HG03103 (cell line): ENCODE data around the gene UVRAG.
"Not testable (repeated sequence)": the region's sequence is repeated elsewhere in the genome, so short reads cannot be mapped to it uniquely, and the experiment has no call there.

ENCODE experiments used
- ATAC-seq: cut with Tn5 transposase; IDR thresholded peaks from one replicate; pipeline ENCODE4 v1.9.1; 2021; ENCODE audit warnings: low read depth; ENCODE audit not compliant: unreplicated experiment

The UVRAG gene

DNA sequence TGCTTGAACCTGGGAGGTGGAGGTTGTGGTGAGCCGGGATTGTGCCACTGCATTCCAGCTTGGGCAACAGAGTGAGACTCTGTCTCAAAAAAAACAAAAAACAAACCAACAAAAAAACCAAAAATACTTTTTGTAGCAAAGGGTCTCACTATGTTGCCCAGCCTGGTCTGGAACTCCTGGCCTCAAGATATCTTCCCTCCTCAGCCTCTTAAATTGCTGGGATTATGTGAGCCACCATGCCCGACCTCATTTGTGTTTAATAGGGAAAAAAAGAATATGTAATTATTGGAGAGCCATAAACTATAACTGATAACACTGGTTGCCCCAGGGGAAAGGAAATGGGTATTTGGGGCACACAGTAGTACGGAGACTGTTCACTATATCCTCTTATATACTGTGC is 19.7 kb downstream of the UVRAG start:
- no peak for ATAC-seq

DNA sequence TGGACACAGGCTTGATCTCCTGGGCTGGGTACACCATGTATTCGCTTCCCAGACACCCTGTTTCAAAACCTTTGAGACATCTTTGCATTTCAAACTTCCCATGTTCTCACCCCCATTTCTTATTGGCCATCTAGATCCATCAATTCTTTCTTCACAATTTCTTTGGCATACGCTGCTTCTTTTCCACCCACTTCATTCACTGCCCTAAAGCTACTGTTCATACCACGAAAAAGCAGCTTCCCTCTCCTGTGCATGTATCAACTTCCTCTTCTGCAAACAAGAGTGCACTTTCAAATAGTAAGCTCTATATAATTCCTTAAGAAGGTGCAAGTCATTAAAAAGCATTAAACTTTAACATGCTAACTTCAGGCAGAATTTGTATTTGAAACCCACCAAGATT is 21.4 kb downstream of the UVRAG start:
- no peak for ATAC-seq

DNA sequence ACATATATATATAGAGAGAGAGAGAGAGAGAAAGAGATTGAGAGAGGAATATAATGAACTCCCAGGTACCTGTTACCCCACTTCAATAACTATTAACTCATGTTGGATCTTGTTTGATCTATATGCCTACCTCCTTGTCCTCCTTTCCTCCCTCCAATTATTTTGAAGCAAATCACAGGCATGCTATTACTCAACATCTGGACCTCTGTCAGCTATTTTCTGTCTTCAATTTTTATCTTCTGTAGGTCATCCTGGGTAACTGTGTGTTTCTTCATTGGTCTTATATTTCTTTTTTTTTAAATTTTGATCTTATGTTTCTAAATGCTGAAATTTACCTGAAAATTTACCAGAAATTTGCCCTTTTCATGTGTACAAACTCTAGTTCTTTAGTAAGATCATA is 24.8 kb downstream of the UVRAG start:
- ATAC-seq: no peak

DNA sequence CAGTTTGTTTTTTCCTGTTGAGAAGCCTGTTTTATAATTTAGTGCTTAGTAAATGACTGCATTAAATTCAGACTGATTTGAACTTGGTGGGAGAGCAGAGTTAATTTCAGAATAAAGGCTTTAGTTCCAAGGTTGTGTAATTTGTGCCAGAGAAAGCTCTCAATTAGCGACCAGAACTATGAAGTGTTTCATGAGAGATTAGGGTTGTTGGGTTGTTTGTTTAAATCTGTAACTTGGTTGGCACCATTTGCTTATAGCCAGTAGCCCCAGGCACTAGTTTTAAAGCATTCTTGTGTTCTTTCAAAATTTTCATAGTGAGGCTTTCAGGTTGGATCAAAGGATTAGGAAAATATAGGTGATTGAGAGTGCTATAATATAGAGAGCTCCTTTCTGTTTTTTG is 25.5 kb downstream of the UVRAG start:
- no peak for ATAC-seq

DNA sequence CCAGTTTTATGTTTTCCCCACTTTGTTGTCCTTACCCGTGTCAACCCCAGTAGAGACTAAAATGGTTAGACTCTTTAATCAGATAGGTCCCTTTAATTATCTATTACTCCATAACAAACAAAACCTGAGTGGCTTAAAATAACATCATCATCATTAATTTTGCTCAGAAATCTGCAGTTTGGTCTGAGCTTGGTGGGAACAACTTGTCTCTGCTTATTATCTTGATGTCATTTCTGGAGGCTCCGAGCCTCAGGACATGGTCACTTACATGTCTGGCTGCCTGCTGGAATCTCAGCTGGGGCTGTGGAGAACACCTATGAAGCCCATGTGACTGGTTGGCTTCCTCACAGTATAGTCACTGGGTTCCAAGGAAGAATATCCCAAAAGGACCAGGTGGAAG is 26.7 kb downstream of the UVRAG start:
- ATAC-seq: no peak

DNA sequence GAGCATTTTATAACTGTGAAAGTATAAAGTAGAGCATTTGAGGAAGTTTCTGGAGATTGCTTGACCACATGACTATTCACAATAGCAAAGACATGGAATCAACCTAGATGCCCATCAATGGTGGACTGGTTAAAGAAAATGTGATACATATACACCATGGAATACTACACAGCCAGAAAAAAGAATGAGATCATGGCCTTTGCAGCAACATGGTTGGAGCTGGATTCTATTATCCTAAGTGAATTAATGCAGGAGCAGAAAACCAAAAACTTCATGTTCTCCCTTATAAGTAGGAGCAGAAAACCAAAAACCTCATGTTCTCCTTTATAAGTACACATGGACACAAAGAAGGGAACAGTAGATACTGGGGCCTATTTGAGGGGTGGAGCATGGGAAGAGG is 30.3 kb downstream of the UVRAG start:
- no peak for ATAC-seq

DNA sequence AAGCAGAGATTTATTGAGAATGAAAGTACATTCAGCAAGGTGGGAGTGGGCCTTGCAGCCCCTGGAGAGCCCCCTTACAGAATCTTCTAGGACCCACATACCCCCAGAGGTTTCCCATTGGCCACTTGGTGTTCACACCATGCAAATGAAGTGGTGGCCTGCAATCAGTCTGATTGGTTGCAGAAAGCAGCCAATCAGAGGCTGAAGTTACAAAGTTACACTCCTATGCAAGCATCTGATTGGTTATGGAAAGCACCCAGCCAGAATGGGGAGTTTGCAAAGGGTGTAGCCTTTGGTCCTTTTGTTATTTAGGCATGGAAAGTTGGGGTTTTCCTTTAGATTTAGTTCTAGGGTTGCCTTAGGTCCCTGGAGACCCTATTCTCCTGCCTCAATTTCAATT is 34.9 kb downstream of the UVRAG start:
- ATAC-seq: no peak

DNA sequence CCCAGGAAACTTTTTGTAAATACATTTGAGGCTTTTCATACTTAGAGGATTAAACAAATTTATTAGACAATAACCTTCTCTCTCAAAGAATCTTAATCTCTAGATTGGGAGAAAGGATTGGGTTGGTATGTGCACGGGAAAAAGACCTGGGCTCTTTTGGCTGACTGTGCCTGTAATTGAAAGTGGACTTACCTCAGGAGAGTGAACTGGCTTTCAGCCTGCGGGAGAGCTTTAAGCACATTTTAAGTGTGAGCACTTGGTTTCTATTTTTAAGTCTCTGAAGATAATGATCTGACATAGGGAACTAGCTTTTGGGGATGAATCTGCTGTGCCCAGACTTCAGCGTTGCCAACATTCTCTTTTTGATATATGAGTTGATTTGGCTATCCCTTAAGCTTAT is 35.8 kb downstream of the UVRAG start:
- ATAC-seq: no peak

DNA sequence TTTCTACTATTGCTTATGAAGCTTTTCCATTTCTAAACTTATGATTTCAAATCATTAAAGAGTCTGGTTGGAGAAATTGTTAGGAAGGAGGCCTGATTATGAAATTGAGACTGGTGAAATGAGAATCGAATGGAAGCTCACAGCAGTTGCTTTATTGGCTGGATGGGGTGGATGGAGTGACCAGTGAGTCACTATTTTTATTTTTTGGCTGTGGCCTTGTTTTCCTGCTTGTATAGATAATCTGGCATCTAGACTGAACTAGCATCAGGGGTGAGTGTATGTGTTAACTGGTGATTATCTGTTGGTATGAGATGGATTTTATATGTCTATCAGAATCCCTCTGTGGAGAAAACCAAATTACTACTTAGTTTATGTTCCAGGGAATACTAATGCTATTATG is 36.2 kb downstream of the UVRAG start:
- no peak for ATAC-seq

DNA sequence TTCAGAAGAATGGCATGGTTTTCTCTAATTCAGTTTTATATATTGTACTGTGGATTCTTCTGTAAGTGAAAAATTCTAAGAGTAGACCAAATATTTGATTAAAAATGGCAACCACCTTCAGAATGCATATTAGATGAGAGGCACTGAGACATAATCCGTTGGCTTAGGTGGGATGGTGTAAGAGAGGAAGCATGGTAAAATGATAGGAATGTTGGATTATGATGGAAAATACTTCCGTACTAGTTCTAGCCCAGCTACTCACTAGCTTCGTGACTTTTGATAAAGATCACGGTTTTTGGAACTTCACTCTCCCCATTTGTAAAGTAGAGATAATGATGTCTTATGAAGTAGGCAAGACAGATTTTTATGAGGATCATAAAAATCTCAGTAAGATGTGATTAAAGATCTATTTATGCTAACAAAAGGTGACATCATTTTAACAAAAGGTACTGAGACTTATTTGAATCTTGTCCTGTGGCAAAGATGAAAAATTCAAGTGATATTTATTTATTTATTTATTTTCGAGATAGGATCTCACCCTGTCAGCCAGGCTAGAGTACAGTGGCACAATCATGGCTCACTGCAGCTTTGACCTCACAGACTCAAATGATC is 37.5 kb downstream of the UVRAG start:
- no peak for ATAC-seq

DNA sequence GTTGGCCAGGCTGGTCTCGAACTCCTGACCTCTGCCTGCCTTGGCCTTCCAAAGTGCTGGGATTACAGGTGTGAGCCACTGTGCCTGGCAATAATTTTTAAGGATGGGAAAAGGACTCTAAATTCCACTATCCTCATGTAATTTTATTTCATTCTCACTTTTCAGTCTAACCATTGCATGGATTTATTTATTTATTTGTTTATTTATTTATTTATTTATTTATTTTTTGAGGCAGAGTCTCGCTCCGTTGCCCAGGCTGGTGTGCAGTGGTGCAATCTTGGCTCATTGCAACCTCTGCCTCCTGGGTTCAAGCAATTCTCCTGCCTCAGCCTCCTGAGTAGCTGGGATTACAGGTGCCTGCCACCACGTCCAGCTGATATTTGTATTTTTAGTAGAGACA is 38.6 kb downstream of the UVRAG start:
- not testable (repeated sequence) for ATAC-seq

DNA sequence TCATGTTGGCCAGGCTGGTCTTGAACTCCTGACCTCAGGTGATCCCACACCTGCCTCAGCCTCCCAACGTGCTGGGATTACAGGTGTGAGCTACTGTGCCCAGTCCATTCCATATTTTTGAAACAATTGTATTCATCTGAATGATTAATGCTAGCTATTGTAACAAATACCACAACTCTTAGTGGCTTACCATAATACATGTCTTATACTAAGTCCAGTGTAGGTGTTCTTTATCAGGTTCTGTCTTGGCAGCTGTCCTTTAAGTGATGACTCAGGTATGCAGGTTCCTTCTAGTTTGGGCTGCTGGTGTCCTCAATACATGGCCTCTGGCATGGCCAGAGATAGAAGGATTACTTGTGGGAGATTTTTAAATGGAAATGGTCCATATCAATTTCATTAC is 39.0 kb downstream of the UVRAG start:
- no peak for ATAC-seq

DNA sequence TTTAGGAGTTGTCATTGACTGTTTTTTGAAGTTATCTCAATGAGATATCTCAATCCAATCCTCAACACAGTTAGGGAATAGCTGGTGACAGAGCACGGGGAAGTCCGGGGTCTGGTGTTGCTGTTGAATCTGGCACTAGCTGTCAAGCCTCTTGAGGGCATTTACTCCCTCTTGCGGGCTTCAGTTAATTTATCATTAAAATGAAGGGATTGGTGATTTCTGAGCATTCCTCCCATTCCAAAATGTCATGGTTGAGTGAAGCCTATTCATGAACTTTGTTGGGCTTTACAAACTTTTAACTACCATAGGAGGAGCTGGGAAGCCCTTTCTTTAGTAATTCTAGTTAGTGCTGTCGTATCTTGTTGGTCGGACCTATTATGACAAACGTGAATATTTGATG is 40.2 kb downstream of the UVRAG start:
- ATAC-seq: no peak

DNA sequence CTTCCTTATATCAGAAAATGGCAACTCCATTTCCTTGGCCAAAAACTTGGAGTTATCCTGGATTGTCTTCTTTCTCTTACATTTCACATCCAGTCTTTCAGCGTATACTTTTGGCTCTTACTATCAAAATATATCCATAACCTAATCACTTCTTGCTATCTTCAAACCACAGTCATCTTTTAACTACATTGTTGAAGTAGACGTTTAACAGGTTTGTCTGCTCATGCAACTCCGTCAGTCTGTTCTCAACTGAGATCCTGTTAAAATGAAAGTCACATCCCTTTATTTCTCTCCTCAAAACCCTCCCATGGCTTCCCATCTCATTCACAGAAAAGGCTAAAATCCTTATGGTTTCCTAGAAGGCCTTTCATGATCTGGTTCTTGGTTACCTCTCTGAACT is 41.9 kb downstream of the UVRAG start:
- ATAC-seq: no peak

DNA sequence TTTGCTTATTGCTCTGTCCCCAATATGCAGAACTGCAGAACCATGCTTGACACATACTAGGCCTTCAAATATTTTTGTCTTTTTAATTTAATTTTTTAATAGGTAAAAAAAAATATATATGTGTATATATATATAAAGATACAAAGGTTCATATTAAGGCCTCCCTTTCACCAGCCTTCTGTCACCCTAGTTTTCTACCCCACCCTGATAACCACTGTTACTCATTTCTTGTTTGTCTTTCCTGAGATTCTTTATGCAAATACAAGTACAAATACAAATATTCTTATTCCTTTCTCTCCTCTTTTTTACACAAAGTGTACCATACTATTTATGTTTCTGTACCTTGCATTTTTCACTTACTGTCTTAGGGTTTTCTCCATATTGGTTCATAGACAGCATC is 43.0 kb downstream of the UVRAG start:
- ATAC-seq: no peak

DNA sequence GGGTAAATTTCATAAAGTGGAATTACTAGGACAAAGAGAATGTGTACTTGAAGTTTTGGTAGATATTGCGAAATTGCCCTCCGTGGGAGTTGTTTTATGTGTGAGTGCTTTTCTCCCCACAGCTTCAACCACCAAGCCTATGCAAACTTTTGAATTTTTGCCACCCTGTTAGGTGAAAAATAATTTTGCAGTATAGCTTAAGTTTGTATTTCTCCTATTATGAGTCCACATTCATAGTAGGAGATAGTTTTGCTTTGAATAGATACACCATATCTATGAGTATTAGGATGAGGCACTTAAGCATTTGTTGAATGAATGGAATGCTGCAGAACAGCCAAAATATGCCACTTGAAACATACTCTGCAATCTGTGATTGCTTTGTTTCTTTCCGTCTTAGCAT is 43.6 kb downstream of the UVRAG start:
- ATAC-seq: no peak

DNA sequence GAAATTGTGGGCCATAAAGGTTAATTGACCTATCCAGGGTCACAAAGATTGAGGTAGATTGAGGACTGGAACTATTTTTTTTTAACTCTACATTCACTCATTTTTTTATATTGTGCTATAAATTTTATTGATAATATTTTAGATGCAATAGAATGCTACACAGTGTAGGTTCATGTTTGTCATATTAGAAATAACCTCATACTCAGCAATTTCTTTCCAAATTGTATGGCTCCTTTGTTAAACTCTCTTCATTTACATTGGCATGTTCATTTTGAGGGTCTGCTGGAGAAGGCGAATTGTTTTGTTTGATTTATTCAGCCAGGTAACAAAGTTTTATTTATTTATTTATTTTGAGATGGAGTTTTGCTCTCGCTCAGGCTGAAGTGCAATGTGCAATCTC is 44.6 kb downstream of the UVRAG start:
- no peak for ATAC-seq

DNA sequence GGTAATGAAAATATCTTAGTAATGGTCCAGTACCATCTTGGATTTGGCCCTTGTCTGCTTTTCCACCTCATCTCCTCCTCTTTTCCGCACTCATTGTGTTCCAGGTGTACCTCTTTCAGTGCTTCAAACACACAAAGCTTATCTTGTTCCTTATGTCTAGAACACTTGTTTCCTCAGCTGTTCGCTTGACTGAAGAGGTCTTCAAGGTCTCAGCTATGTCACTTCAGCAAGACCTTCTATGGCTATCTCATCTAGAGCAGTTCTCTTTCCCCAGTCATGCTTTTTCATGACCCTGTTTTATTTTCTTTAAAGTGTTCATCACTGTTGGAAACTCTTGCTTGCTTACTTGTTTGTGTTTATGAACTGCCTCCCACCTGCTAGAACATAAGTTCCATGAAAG is 47.4 kb downstream of the UVRAG start:
- ATAC-seq: no peak

DNA sequence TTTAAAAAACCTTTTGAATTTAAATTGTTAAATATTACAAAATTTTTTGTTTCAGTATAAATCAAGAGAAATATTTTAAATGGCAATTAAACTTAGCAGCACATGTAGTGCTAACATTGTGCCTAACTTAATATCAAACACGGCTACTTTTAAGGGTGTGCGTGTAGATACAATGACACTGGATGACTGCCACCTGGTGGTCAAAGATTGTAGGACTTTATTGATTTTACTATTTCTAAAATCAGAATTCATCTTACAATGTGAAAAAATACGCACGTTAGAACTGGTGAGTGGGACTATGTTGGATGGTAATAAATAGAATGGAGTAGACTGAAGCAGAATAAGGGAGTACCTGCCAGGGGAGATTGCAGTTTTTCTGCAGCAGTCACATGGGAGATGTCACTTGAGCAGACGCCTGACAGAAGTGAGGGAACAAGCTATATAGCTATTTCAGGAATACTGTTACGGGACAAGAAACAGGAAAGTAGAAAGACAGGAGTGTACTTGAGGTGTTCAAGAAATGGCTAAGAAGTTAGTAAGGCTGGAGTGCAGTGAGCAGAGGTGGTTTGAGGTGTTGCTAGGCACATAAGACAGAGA is 52.9 kb downstream of the UVRAG start:
- no peak for ATAC-seq

DNA sequence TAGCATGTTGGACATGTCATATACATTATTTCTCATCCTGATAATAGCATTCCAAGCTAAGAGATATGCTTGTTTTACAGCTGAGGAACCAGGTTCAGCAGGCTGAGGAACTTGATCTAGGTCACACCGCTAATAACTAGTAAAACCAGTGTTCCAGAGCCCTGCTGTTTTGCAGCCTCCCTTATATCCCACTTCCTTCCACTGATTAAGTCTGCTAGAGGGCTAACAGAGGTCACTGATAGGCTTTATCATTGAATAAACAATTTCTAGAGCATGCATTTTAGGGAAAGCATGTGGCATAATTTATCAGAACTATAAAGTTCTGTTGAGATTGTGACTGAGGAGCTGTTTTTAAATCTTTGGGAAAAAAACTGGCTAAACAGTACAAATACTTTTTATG is 54.0 kb downstream of the UVRAG start:
- ATAC-seq: no peak

DNA sequence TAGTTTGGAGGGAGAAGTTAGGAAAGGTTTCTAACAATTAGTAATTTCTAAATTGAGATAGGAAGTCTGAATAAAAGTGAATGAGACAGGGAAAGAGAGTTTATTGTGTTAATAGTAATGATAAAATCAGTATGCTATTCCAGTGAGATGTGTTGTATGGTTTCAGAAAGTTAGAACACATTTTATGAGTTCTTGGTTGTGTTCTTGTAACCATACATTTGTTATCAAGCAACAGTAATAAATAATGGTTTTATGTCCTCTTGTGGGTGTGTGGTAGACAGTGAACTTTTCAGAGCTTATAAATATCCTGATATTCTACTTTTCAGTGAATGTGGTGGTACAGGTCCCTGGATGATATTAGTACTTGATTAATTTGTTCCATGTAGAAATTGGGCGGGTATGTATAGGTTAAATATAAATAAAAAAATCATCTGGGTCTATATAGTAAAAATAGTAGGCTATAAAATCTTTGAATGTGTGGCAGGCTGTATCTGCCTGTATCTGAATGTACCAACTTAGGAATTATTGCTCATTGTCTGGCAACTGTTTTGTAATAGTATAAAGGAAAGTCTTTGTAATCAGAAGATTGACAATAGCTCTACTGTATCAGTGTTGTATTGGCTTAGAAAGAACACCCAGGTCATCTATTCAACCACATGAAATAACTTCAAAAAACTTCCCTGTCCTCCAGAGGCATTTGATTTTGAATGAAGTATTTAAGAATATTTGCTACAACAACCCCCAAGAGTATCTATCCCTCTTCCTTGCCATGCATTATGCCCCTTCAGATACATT is 54.8 kb downstream of the UVRAG start:
- no peak for ATAC-seq

DNA sequence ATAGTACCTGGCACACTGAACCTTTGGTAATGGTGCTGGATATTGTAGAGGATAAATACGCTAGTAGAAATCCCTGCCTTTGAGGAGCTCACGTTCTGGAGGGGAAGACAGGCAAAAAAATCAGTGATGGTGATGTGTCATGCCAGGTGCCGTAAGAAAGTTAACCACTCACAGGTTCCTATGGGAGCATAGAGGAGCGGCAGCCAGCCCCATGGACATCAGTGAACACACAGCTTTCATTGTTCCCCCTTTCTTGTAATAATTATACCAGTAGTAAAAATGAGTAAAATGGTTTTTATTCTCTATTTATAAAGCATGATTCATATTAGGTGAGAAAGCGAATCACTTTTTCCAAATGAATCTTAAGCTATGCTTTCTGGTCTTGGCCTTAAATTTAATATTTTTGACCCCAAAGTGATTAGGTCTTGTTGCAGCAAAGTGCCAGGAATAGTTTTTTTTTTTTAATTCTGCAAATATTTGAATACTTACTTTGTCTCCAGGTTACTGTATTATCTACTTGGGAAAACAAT is 57.9 kb downstream of the UVRAG start:
- no peak for ATAC-seq
